B cell (primary cell): ENCODE results near the gene CTCF. TPM values are rescaled to one million over a fixed set of nuclear protein-coding genes. Genes with fewer than 3 reads are reported as not detected.
A peak's percentile ranks its signal among the peaks of the same experiment; 100 is the strongest.

Experiments
- ATAC-seq: fragments of 200-7000 bp; cut with Tn5 transposase; one replicate; pipeline ENCODE4 v1.10.0; 2021; ENCODE audit warnings: low read depth, mild to moderate bottlenecking, moderate number of reproducible peaks, moderate library complexity
- CTCF ChIA-PET: fragments of 350-600 bp; sonication (Branson Sonifier 250); formaldehyde crosslinking; loops from one replicate; lab custom pipeline; 2021; ENCODE audit warnings: antibody characterized with exemption, inconsistent platforms; lab: Charles Lee
- POLR2A ChIA-PET: fragments of 350-600 bp; sonication (Branson Sonifier 250); formaldehyde crosslinking; loops from one replicate; lab custom pipeline; 2021; ENCODE audit warnings: antibody characterized with exemption; lab: Charles Lee
- DNase-seq: peaks from one replicate; pipeline ENCODE4 v3.0.0; 2013
- H2AFZ ChIP-seq: 2 replicates; pipeline ENCODE4 v1.6.1; 2012; ENCODE audit warnings: mild to moderate bottlenecking, low read depth, low read length; ENCODE audit not compliant: insufficient read depth, poor library complexity, severe bottlenecking
- H3K27ac ChIP-seq, 2 donors: 1 replicate in 1 of 2; 2 replicates in 1 of 2; pipeline ENCODE4 v1.5.1; 2012 to 2013; ENCODE audit warnings: low read length in 2 of 2, mild to moderate bottlenecking in 2 of 2, moderate library complexity in 1 of 2
- H3K27me3 ChIP-seq, 4 experiments: fragments of 200-600 bp in 1 of 4; sonication (generic) in 1 of 4; replicated peaks in 1 of 4; 1 replicate in 2 of 4; 2 replicates in 2 of 4; pipeline versions ENCODE4 v1.6.1 to v1.7.0; 2013 to 2016; ENCODE audit warnings: low read length in 3 of 4, mild to moderate bottlenecking in 2 of 4, mixed read lengths in 1 of 4, moderate library complexity in 1 of 4; ENCODE audit not compliant: insufficient read depth in 4 of 4, control insufficient read depth in 3 of 4; ENCODE audit errors: control extremely low read depth in 1 of 4
- H3K36me3 ChIP-seq, 2 experiments: replicated peaks in 1 of 2; 1 replicate in 1 of 2; 2 replicates in 1 of 2; pipeline versions ENCODE4 v1.6.1 to v1.7.1; 2013; ENCODE audit warnings: low read length in 1 of 2; ENCODE audit not compliant: insufficient read depth in 2 of 2, control insufficient read depth in 1 of 2; ENCODE audit errors: control extremely low read depth in 1 of 2, extremely low read depth in 1 of 2
- H3K4me1 ChIP-seq, 2 donors: fragments of 200-600 bp in 1 of 2; sonication (generic) in 1 of 2; 1 replicate in 1 of 2; 2 replicates in 1 of 2; pipeline versions ENCODE4 v1.5.1 to v1.6.1; 2013 to 2017; ENCODE audit warnings: low read length in 2 of 2; ENCODE audit not compliant: control insufficient read depth in 2 of 2, insufficient read depth in 2 of 2
- H3K4me2 ChIP-seq: replicated peaks from 2 replicates; pipeline ENCODE3; 2012; ENCODE audit warnings: mild to moderate bottlenecking, low read depth, low read length; ENCODE audit not compliant: poor library complexity, severe bottlenecking
- H3K4me3 ChIP-seq, 5 experiments: fragments of 200-600 bp in 1 of 5; sonication (generic) in 1 of 5; 1 replicate in 3 of 5; 2 replicates in 2 of 5; pipeline versions ENCODE4 v1.5.1 to v1.7.0; 2011 to 2016; ENCODE audit warnings: low read length in 4 of 5, mild to moderate bottlenecking in 4 of 5, low read depth in 2 of 5, control low read depth in 1 of 5, moderate library complexity in 1 of 5; ENCODE audit not compliant: insufficient read depth in 1 of 5; ENCODE audit errors: control extremely low read depth in 1 of 5, extremely low read depth in 1 of 5
- H3K79me2 ChIP-seq: fragments of 200-600 bp; sonication (generic); one replicate; pipeline ENCODE4 v1.6.0; 2016; ENCODE audit warnings: low read length; ENCODE audit not compliant: control insufficient read depth, insufficient read depth
- H3K9ac ChIP-seq: fragments of 200-600 bp; sonication (generic); 2 replicates; pipeline ENCODE4 v1.6.1; 2017; ENCODE audit warnings: mild to moderate bottlenecking, low read length, moderate library complexity
- H3K9me3 ChIP-seq, 3 donors: one replicate each; pipeline versions ENCODE4 v1.6.1 to v1.7.1; 2013; ENCODE audit warnings: low read length in 2 of 3; ENCODE audit not compliant: control insufficient read depth in 2 of 3, insufficient read depth in 1 of 3; ENCODE audit errors: control extremely low read depth in 1 of 3
- H4K20me1 ChIP-seq: 2 replicates; pipeline ENCODE4 v1.6.0; 2012; ENCODE audit warnings: mild to moderate bottlenecking, low read length; ENCODE audit not compliant: insufficient read depth, control insufficient read depth, poor library complexity, severe bottlenecking
- H3K27ac Mint-ChIP-seq: one replicate; pipeline ENCODE4 v1.8.0; 2021; ENCODE audit warnings: mixed read lengths
- H3K27me3 Mint-ChIP-seq: one replicate; pipeline ENCODE4 v1.8.0; 2021; ENCODE audit warnings: mixed read lengths
- H3K4me1 Mint-ChIP-seq: one replicate; pipeline ENCODE4 v1.8.0; 2021; ENCODE audit warnings: mixed read lengths
- H3K4me3 Mint-ChIP-seq: one replicate; pipeline ENCODE4 v1.8.0; 2021; ENCODE audit warnings: mixed read lengths
- H3K9me3 Mint-ChIP-seq: one replicate; pipeline ENCODE4 v1.8.0; 2022; ENCODE audit warnings: mixed read lengths; ENCODE audit not compliant: insufficient read depth
- EZH2 ChIP-seq: IDR thresholded peaks from 2 replicates; pipeline ENCODE4 v1.6.1; 2012; ENCODE audit warnings: borderline replicate concordance, low read depth, mild to moderate bottlenecking, moderate library complexity, low read length; ENCODE audit not compliant: insufficient read depth, poor library complexity, severe bottlenecking
- WGBS: methylation state at CpG from one replicate; pipeline ENCODE4 v1.1.5; 2013; ENCODE audit warnings: missing lambda C conversion rate; ENCODE audit not compliant: insufficient coverage; 5-methylcytosine and 5-hydroxymethylcytosine counted together
- intact Hi-C: fragments of 100-400 bp; cut with micrococcal nuclease; formaldehyde crosslinking; loops from one replicate; pipeline ENCODE4 v1.10.0; 2022
- polyA plus RNA-seq: library from polyadenylated mRNA; depleted of rRNA; stranded (reverse); fragments of >200 nt; gene quantifications from 2 replicates; pipeline ENCODE4 v1.2.3, GENCODE V29; 2012
- total RNA-seq, 2 donors: library from RNA; stranded (reverse); fragments of 120-200 nt in 1 of 2; gene quantifications; 1 replicate in 1 of 2; 2 replicates in 1 of 2; pipeline versions ENCODE4 v1.2.3 to v1.2.4, GENCODE V29; 2013 to 2022
- TF ChIP-seq, protein P1 (sequence below): fragments of 200-600 bp; IDR thresholded peaks from one replicate; pipeline ENCODE4 v1.8.0; 2022; ENCODE audit warnings: antibody characterized with exemption, mild to moderate bottlenecking

The CTCF gene
- total and polyA plus RNA-seq, 2 donors (not counting 1 experiment from before 2014, with no cell fraction given): 42.7 to 78.4 TPM

DNA sequence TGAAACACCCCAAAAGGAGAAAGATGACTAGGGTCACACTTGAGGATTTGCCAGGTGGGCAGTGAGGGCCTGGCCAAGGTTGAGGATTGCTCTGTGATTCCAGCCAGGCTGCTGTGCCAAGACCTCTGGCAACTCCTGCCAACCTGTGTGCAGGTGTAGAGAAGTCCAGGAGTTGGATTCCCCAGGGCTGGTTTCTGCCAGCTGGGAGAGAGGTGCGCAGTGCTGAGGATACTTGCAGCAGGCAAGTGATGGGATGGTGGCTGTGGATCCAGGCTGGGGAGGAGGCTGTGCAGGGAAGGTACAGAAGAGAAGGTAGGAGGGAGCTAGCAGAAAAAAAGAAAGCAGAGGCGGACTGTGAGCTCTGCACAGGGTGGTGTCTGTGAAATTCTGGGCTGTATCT lies 27.1 kb upstream of the CTCF start:
- Histone ChIP-seq H3K4me2 (peak overlapping the region; percentile 2), H4K20me1 (peaks cover 58% of the 10 kb centered on the region), H3K9ac (no peak overlapping the region), H3K27me3 (no peaks in the 10 kb centered on the region), H3K36me3 (peaks cover 0 to 25% of the 10 kb centered on the region in 2 experiments), H3K27ac (peak overlapping the region in 1 of 2 donors; percentile 97), H3K9me3 (no peaks in the 10 kb centered on the region), H3K4me3 (no peak overlapping the region), H2AFZ (no peak overlapping the region), H3K79me2 (peaks cover 82% of the 10 kb centered on the region), H3K4me1 (peaks cover 69 to 86% of the 10 kb centered on the region in 2 donors)
- ChIA-PET POLR2A (interaction anchor here (0.7 to 1.4 kb wide), 3 partner anchors 17 to 110 kb away, joined by 3 to 8 read pairs (median 5); no protein-coding TSS in a partner anchor), CTCF (interaction anchor here (0.8 to 12.8 kb wide), 4 partner anchors 11 to 27 kb away, joined by 3 to 178 read pairs (median 15); partner anchors contain the start of gene CTCF)
- no peaks in the 10 kb centered on the region for H3K9me3 Mint-ChIP-seq
- H3K27ac Mint-ChIP-seq: peak overlapping the region; percentile 95
- TF ChIP-seq, protein P1, sequence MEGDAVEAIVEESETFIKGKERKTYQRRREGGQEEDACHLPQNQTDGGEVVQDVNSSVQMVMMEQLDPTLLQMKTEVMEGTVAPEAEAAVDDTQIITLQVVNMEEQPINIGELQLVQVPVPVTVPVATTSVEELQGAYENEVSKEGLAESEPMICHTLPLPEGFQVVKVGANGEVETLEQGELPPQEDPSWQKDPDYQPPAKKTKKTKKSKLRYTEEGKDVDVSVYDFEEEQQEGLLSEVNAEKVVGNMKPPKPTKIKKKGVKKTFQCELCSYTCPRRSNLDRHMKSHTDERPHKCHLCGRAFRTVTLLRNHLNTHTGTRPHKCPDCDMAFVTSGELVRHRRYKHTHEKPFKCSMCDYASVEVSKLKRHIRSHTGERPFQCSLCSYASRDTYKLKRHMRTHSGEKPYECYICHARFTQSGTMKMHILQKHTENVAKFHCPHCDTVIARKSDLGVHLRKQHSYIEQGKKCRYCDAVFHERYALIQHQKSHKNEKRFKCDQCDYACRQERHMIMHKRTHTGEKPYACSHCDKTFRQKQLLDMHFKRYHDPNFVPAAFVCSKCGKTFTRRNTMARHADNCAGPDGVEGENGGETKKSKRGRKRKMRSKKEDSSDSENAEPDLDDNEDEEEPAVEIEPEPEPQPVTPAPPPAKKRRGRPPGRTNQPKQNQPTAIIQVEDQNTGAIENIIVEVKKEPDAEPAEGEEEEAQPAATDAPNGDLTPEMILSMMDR: no peak
- no peak for TF ChIP-seq EZH2
- H3K27me3 Mint-ChIP-seq: no peaks in the 10 kb centered on the region
- no peak for ATAC-seq
- 100% methylated on average over 2 of the region's 2 CpGs for WGBS
- H3K4me3 Mint-ChIP-seq: peak overlapping the region; percentile 91
- intact Hi-C loops: no loop called here
- peaks cover 76% of the 10 kb centered on the region for H3K4me1 Mint-ChIP-seq
- peak; percentile 7 for DNase-seq

DNA sequence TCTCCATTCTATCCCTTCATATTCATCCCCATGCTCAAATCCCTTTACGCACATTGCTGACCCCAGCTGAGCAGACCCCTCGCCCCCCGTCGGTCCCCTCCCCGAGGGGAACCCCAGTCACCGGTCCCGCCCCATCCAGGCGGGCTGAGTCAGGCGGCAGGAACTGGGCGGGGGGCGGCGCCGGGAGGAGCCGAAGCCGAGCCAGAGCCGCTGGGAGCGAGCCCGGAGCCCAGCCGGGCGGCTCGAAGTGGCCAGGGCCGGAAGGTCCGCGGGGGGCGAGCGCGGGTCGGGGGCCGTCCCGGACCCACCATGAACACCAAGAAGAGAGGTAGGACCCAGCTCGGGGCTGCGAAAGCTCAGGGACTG lies 25.1 kb upstream of the CTCF start:
- DNase-seq (peak; percentile 71), ATAC-seq (peak; percentile 44)
- Histone ChIP-seq H3K4me2 (peak overlapping the region; percentile 99), H3K9me3 (no peaks in the 10 kb centered on the region), H3K36me3 (peaks cover 0 to 45% of the 10 kb centered on the region in 2 experiments), H3K9ac (peak overlapping the region; percentile 79), H3K4me1 (peaks cover 63 to 79% of the 10 kb centered on the region in 2 donors), H3K4me3 (peak overlapping the region; percentile 4 to 78 (median 69)), H3K27ac (peak overlapping the region; percentile 91 to 97), H4K20me1 (peaks cover 71% of the 10 kb centered on the region), H2AFZ (peak overlapping the region; percentile 61), H3K27me3 (no peaks in the 10 kb centered on the region), H3K79me2 (peaks cover 64% of the 10 kb centered on the region)
- intact Hi-C loops: loop anchor here (1.0 to 2.0 kb wide), 2 partner anchors 8 to 16 kb away; no protein-coding TSS in a partner anchor
- Mint-ChIP-seq H3K27ac (peak overlapping the region; percentile 95), H3K4me1 (peaks cover 76% of the 10 kb centered on the region), H3K4me3 (peak overlapping the region; percentile 91), H3K9me3 (no peaks in the 10 kb centered on the region), H3K27me3 (no peaks in the 10 kb centered on the region)
- TF ChIP-seq EZH2: no peak
- TF ChIP-seq, protein P1: no peak
- under 1% methylated on average over 32 of the region's 32 CpGs for WGBS
- ChIA-PET POLR2A (interaction anchor here (0.8 to 6.3 kb wide), 14 partner anchors 8 to 148 kb away, joined by 3 to 76 read pairs (median 5); partner anchors contain the start of genes ACD, CARMIL2, CTCF and RIPOR1), CTCF (interaction anchor here (0.7 to 12.8 kb wide), 21 partner anchors 8 to 280 kb away, joined by 3 to 178 read pairs (median 4); partner anchors contain the start of genes ATP6V0D1, C16orf86, CARMIL2 and CTCF)
